H1 (cell line): ENCODE measurements around the gene GUCY2D.

Source experiments
- CBX5 ChIP-seq: fragments of 300-800, 300-1000 bp; sonication (generic); IDR thresholded peaks from 2 replicates; pipeline ENCODE4 v1.7.1; 2016; ENCODE audit warnings: antibody characterized with exemption, low read length, low read depth
- CEBPB ChIP-seq: IDR thresholded peaks from 2 replicates; pipeline ENCODE4 v1.6.1; 2012; ENCODE audit warnings: low read depth, low read length
- CTCF ChIP-seq, 3 experiments: IDR thresholded peaks; 1 replicate in 2 of 3; 2 replicates in 1 of 3; pipeline versions ENCODE4 v1.5.1 to v1.6.1; 2011; ENCODE audit warnings: low read length in 3 of 3, mild to moderate bottlenecking in 3 of 3, inconsistent platforms in 2 of 3, low read depth in 1 of 3, moderate library complexity in 1 of 3; ENCODE audit not compliant: insufficient read depth in 1 of 3; ENCODE audit errors: control extremely low read depth in 1 of 3
- EP300 ChIP-seq, 2 experiments: IDR thresholded peaks; 1 replicate in 1 of 2; 2 replicates in 1 of 2; pipeline ENCODE4 v1.6.1; 2011 to 2012; ENCODE audit warnings: low read depth in 2 of 2, low read length in 2 of 2, mild to moderate bottlenecking in 2 of 2, borderline replicate concordance in 1 of 2, inconsistent platforms in 1 of 2, moderate library complexity in 1 of 2
- EZH2 ChIP-seq: fragments of 200-600 bp; sonication (generic); IDR thresholded peaks from 2 replicates; pipeline ENCODE4 v1.7.1; 2012; ENCODE audit warnings: low read depth, mild to moderate bottlenecking, moderate library complexity, low read length, inconsistent platforms; ENCODE audit not compliant: severe bottlenecking
- GABPA ChIP-seq: IDR thresholded peaks from 2 replicates; pipeline ENCODE4 v1.6.1; 2011; ENCODE audit warnings: mild to moderate bottlenecking, low read length, moderate library complexity, borderline replicate concordance; ENCODE audit not compliant: insufficient read depth
- POLR2A ChIP-seq, 2 experiments: IDR thresholded peaks; 1 replicate in 1 of 2; 2 replicates in 1 of 2; pipeline ENCODE4 v1.6.1; 2011; ENCODE audit warnings: low read depth in 2 of 2, low read length in 2 of 2, mild to moderate bottlenecking in 2 of 2; ENCODE audit errors: control extremely low read depth in 1 of 2
- POLR2AphosphoS5 ChIP-seq: IDR thresholded peaks from 2 replicates; pipeline ENCODE4 v1.6.1; 2011; ENCODE audit warnings: low read depth, low read length
- SRF ChIP-seq: IDR thresholded peaks from 2 replicates; pipeline ENCODE4 v1.6.1; 2011; ENCODE audit warnings: mild to moderate bottlenecking, low read depth, low read length, moderate library complexity
- ZNF274 ChIP-seq: IDR thresholded peaks from 2 replicates; pipeline ENCODE4 v1.7.0; 2012; ENCODE audit warnings: low read length, borderline replicate concordance; ENCODE audit errors: extremely low read depth

DNA sequence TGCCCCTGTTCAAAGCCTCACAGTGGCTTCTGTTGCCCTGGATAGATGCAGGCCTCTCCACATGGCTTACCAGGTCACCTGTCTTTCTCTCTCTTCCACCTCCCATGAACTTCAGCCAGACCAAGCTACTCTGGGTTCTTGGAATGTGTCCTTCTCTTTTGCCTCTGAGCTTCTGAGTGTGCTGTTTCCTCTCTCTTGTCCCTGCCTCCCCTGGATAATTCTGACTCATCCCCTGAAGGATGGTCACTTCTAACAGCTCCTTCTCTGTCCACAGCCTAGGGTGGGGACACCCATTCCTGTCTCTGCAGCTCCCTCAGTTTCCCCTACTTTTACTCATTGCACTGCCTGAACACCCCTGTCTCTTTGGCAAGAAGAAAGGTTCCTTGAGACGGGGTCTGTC, 2.9 kb downstream of the GUCY2D start:
- TF ChIP-seq EZH2 (no peak), CTCF (IDR thresholded peaks at IDR 0.05; ENCODE audit: control extremely low read depth in 1 of 3, insufficient read depth in 1 of 3, low read depth in 1 of 3, low read length in 3 of 3) (no peak), POLR2A (IDR thresholded peaks at IDR 0.05; ENCODE audit: control extremely low read depth in 1 of 2, low read depth in 2 of 2, low read length in 2 of 2) (no peak), CEBPB (no peak), SRF (no peak), EP300 (IDR thresholded peaks at IDR 0.05; ENCODE audit: borderline replicate concordance in 1 of 2, low read depth in 2 of 2, low read length in 2 of 2) (no peak), POLR2AphosphoS5 (no peak), GABPA (no peak), CBX5 (no peak), ZNF274 (no peak)
